ENCODE measurements around the gene PADI4. TPM values are rescaled to one million over a fixed set of nuclear protein-coding genes. Genes with fewer than 3 reads are reported as not detected.
A peak's percentile ranks its signal among the peaks of the same experiment; 100 is the strongest.

The PADI4 gene
- total and polyA plus RNA-seq, 2 of the 8 experiments (the other 6 are each of a cell fraction or from before 2014, with no cell fraction given) = 0.29 TPM; not detected in 1

GRCh38 chr1:17371896-17372295, 63.9 kb downstream of the PADI4 start, which contains the start of gene PADI6:
Gene PADI6 (plus strand): TSS chr1:17372196. CDS start chr1:17372246, 50 bp downstream.
- H3K56ac ChIP-seq (replicated peaks; ENCODE audit: insufficient read length, low read depth, low read length) = no peak within 1 kb of the TSS
- H3K79me1 ChIP-seq (ENCODE audit: low read depth, low read length) = no peaks in the 10 kb centered on the region
- H2BK20ac ChIP-seq (ENCODE audit: low read length) = 0 out of 2 replicates have a peak within 1 kb of the TSS, but pooled peaks have one; percentile 48
- no peak for DNase-seq (ENCODE audit: low read depth in 1 of 2, low spot score in 2 of 2)
- H4K5ac ChIP-seq (ENCODE audit: insufficient read length, low read depth, low read length) = no peak within 1 kb of the TSS
- peaks cover 0 to 2% (median 0%) of the 10 kb centered on the region in 4 experiments; a peak in 2 of 7 replicates for H3K4me1 ChIP-seq (replicated peaks in 1 of 4; ENCODE audit: control insufficient read depth in 3 of 4, insufficient read depth in 4 of 4, low read length in 3 of 4)
- no peak within 1 kb of the TSS for H3K27ac ChIP-seq (ENCODE audit: low read depth, low read length)
- no peaks in the 10 kb centered on the region for H3K23me2 ChIP-seq (ENCODE audit: low read depth, low read length)
- H3K36me3 ChIP-seq (ENCODE audit: control insufficient read depth in 2 of 4, insufficient read depth in 4 of 4, low read length in 3 of 4) = no peaks in the 10 kb centered on the region
- POLR2A ChIA-PET (ENCODE audit: partially characterized antibody) = interaction anchor here (0.7 to 1.7 kb wide), 3 partner anchors 11 to 34 kb away, joined by 3 to 4 read pairs (median 3); no protein-coding TSS in a partner anchor
- no peak within 1 kb of the TSS for H3K9ac ChIP-seq (replicated peaks in 1 of 4; ENCODE audit: extremely low read depth in 1 of 4, low read depth in 3 of 4, low read length in 3 of 4)
- no peaks in the 10 kb centered on the region for H4K20me1 ChIP-seq (replicated peaks in 1 of 2; ENCODE audit: control insufficient read depth in 1 of 2, insufficient read depth in 2 of 2, low read length in 2 of 2)
- TF ChIP-seq SP2 (IDR thresholded peaks at IDR 0.05; ENCODE audit: low read length) = no peak
- no peak for TF ChIP-seq CTCF (IDR thresholded peaks at IDR 0.05; ENCODE audit: control extremely low read depth in 1 of 3, insufficient read depth in 1 of 3, low read depth in 1 of 3, low read length in 3 of 3)
- TF ChIP-seq USF2 (IDR thresholded peaks at IDR 0.05; ENCODE audit: low read length) = no peak
- TF ChIP-seq POLR2AphosphoS5 (IDR thresholded peaks at IDR 0.05; ENCODE audit: low read depth, low read length) = no peak
- no peak for TF ChIP-seq CHD2 (IDR thresholded peaks at IDR 0.05; ENCODE audit: low read length)
- TF ChIP-seq JUN (IDR thresholded peaks at IDR 0.05; ENCODE audit: low read depth, low read length) = no peak
- no peak for TF ChIP-seq SIX5 (IDR thresholded peaks at IDR 0.05; ENCODE audit: low read depth, low read length)
- no peak for TF ChIP-seq RAD21 (IDR thresholded peaks at IDR 0.05 in 1 of 2, conservative IDR thresholded peaks at IDR 0.05 in 1 of 2; ENCODE audit: low read depth in 2 of 2, low read length in 2 of 2)
- H2BK5ac ChIP-seq (ENCODE audit: low read depth, low read length) = no peak within 1 kb of the TSS; the same call in 1 of the 2 replicates
- H4K91ac ChIP-seq (replicated peaks; ENCODE audit: insufficient read length, low read length) = no peak within 1 kb of the TSS
- CTCF ChIA-PET (ENCODE audit: partially characterized antibody) = interaction anchor here (0.9 to 4.2 kb wide), 21 partner anchors 8 to 250 kb away, joined by 3 to 28 read pairs (median 6); no protein-coding TSS in a partner anchor
- H3K9me3 ChIP-seq (ENCODE audit: insufficient read depth in 2 of 2, low read depth in 1 of 2, low read length in 1 of 2) = no peaks in the 10 kb centered on the region
- H3K79me2 ChIP-seq (ENCODE audit: control insufficient read depth in 1 of 2, insufficient read depth in 2 of 2, low read length in 2 of 2) = no peaks in the 10 kb centered on the region
- no peak within 1 kb of the TSS for H3K23ac ChIP-seq (ENCODE audit: insufficient read length)
- H3K4me3 ChIP-seq (ENCODE audit: extremely low read depth in 1 of 4, insufficient read depth in 2 of 4, low read depth in 3 of 4, low read length in 4 of 4) = no peak within 1 kb of the TSS
- no peak for FAIRE-seq
- H3K14ac ChIP-seq (ENCODE audit: insufficient read length) = no peak within 1 kb of the TSS
- H3K27me3 ChIP-seq (replicated peaks in 1 of 4; ENCODE audit: control insufficient read depth in 3 of 4, extremely low read depth in 1 of 4, insufficient read depth in 3 of 4, low read length in 3 of 4) = no peaks in the 10 kb centered on the region; a peak in 1 of 7 replicates
- no peak within 1 kb of the TSS for H2AK5ac ChIP-seq (ENCODE audit: low read depth, low read length)
- H4K8ac ChIP-seq (ENCODE audit: extremely low read depth, insufficient read depth, low read length) = peak within 1 kb of the TSS; percentile 54
- 88% methylated on average over 7 of the region's 7 CpGs; no CpG with 5 or more reads in 1 of the 2 experiments for WGBS, 2 experiments (ENCODE audit: extremely low coverage in 1 of 2, insufficient coverage in 1 of 2, insufficient read length in 1 of 2, insufficient replicate concordance in 2 of 2, low coverage in 1 of 2, low lambda C conversion rate in 2 of 2, missing lambda C conversion rate in 1 of 2)
- no peak within 1 kb of the TSS for H2BK120ac ChIP-seq (replicated peaks; ENCODE audit: low read depth, low read length)
- no peak within 1 kb of the TSS for H2AFZ ChIP-seq (ENCODE audit: low read length)
- 0 out of 2 replicates have a peak within 1 kb of the TSS, but pooled peaks have one; percentile 50 for H2BK12ac ChIP-seq (ENCODE audit: low read depth, low read length)
- no peak within 1 kb of the TSS for H3K4me2 ChIP-seq (ENCODE audit: insufficient read depth in 1 of 2, low read depth in 2 of 2, low read length in 2 of 2)
- no peak within 1 kb of the TSS for H3K4ac ChIP-seq (replicated peaks; ENCODE audit: insufficient read length, low read depth, low read length)
- no peak within 1 kb of the TSS for H2BK15ac ChIP-seq (ENCODE audit: low read length)
- no peak within 1 kb of the TSS for H3K18ac ChIP-seq (ENCODE audit: extremely low read depth, low read length)

Data from H1 (cell line).